NT2/D1 (cell line): ENCODE results near the gene SPEN.

ENCODE experiments used
- SUZ12 ChIP-seq: IDR thresholded peaks from 2 replicates; pipeline ENCODE4 v1.6.1; 2011; ENCODE audit not compliant: insufficient read length, insufficient read depth; ENCODE audit errors: extremely low read depth
- YY1 ChIP-seq: IDR thresholded peaks from 2 replicates; pipeline ENCODE4 v1.6.1; 2011; ENCODE audit not compliant: insufficient read length, insufficient read depth
- ZNF274 ChIP-seq: IDR thresholded peaks from 2 replicates; pipeline ENCODE4 v1.6.1; 2011; ENCODE audit warnings: mild to moderate bottlenecking, low read depth, low read length

GRCh38 chr1:15960808-15961207 is 113.3 kb downstream of the SPEN start:
- TF ChIP-seq YY1 (no peak), ZNF274 (no peak), SUZ12 (no peak)
